ENCODE data around the gene OLA1. TPM values are rescaled to one million over a fixed set of nuclear protein-coding genes. Genes with fewer than 3 reads are reported as not detected.

Gene OLA1
- total and polyA plus RNA-seq, 5 donors: 66.9 to 84.4 (median 73.6) TPM

DNA sequence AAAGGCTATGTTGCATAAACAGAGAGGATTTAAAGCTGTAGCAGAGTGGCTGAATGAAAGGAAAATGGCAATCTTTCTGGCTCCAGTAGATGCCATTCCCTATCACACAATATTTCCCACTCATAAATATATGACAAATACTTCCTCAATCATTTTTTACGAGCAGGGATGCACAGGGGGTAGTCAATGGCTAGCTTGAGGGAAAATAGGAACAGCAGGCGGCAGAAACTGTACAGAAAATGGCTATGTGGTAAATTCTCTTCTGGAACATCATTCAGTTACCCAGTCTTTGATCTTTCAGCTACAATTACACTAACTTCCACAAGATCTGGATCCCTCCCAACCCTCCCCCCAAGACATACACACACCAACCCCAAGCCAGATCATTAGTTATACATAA, 127.2 kb downstream of the OLA1 start:
- intact Hi-C loops (cut with DNase I): no loop called here
- no peaks in the 10 kb centered on the region for H3K27me3 ChIP-seq (ENCODE audit: control insufficient read depth, insufficient read depth)
- H3K27ac ChIP-seq (ENCODE audit: low read length): no peak overlapping the region
- H3K4me1 ChIP-seq (ENCODE audit: control insufficient read depth, insufficient read depth, low read length): no peaks in the 10 kb centered on the region
- no peak for ATAC-seq
- no peak overlapping the region for H3K4me3 ChIP-seq (ENCODE audit: low read length)
- 95% methylated on average over 2 of the region's 2 CpGs for WGBS
- no peak for DNase-seq
- H3K9me3 ChIP-seq (ENCODE audit: control insufficient read depth, low read length): no peaks in the 10 kb centered on the region

DNA sequence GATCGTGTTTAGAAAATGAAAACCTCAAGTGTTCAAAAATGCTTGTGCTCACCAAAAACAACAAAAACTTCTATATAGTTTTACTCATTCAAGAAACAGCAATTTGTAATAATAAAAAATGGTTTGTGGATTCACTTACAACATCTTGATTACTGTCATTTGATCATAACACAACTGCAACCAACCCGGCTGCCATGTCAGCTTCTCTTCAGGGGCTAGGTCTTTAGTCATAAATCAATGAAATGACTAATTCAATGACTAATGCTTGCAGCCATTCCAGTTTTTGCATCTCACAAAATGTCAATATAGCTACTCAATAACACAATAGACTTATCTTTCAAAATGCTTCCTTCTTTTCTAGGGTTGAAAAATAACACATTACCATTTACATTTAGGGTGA, 128.0 kb downstream of the OLA1 start:
- WGBS: 87% methylated on average over 2 of the region's 2 CpGs
- DNase-seq (no peak), ATAC-seq (no peak)
- intact Hi-C loops (cut with DNase I): no loop called here
- Histone ChIP-seq H3K27ac (ENCODE audit: low read length) (no peak overlapping the region), H3K4me1 (ENCODE audit: control insufficient read depth, insufficient read depth, low read length) (no peaks in the 10 kb centered on the region), H3K9me3 (ENCODE audit: control insufficient read depth, low read length) (no peaks in the 10 kb centered on the region), H3K4me3 (ENCODE audit: low read length) (no peak overlapping the region), H3K27me3 (ENCODE audit: control insufficient read depth, insufficient read depth) (no peaks in the 10 kb centered on the region)

DNA sequence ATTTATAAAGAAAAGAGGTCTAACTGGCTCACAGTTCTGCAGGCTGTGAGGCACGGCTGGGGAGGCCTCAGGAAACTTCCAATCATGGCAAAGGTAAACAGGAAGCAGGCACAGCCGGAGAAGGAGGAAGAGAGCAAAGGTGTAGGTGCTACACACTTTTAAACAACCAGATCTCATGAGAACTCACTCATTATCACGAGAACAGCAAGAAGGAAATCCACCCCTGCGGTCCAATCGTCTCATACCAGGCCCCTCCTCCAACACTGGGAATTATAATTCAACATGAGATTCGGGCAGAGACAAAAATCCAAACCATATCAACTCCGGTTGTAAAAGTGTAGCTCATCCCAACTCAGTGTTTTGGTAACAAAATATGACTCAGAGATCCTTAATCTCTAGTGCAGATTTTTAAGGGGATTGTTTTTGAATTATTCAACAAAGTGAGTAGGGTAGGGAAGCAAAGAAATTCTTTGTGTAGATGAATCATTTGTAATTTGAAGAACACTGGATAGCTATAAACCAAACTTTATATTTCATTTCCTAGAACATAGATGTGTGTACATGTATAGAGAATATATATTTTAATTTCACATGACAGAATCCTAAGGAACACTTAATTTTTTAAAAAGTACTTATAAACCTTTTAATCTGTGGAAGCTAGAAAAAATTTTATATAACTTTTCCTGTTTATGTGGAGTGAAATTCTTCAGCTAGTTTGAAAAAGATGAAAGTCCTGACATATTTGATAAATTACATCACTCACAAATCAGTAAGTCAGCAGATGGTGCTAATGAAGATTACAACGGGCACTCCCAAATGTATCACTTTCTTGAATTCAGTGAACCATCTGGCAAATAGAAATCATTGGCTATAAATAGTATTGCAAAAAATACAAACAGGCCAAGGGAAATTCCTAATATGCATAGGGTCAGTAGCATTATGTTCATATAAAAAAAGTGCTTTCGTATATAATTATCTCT, 130.1 kb downstream of the OLA1 start:
- Histone ChIP-seq H3K27ac (ENCODE audit: low read length) (no peak overlapping the region), H3K4me1 (ENCODE audit: control insufficient read depth, insufficient read depth, low read length) (no peaks in the 10 kb centered on the region), H3K4me3 (ENCODE audit: low read length) (no peak overlapping the region), H3K27me3 (ENCODE audit: control insufficient read depth, insufficient read depth) (no peaks in the 10 kb centered on the region), H3K9me3 (ENCODE audit: control insufficient read depth, low read length) (no peaks in the 10 kb centered on the region)
- ATAC-seq (no peak), DNase-seq (no peak)
- WGBS: 68% methylated on average over 9 of the region's 9 CpGs
- intact Hi-C loops (cut with DNase I): no loop called here

DNA sequence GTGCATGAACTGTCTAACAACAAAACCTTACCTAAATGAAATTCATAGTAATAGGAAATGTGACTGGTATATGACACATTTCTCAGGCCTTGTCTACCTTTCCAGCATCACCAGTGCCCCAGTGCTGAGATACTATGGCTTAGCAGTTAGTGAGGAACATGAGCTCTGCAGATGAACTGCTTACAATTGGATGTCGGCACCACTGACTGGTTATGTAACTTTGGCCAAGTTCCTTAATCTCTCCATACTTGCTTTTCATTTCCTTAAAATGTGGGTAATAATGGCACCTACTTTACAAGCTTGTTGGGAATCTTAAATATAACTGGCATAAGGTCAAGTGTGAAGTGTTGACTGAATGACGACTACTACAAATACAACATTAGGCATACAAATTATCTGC, 136.3 kb downstream of the OLA1 start:
- Histone ChIP-seq H3K27ac (ENCODE audit: low read length) (no peak overlapping the region), H3K4me3 (ENCODE audit: low read length) (no peak overlapping the region), H3K9me3 (ENCODE audit: control insufficient read depth, low read length) (no peaks in the 10 kb centered on the region), H3K27me3 (ENCODE audit: control insufficient read depth, insufficient read depth) (no peaks in the 10 kb centered on the region), H3K4me1 (ENCODE audit: control insufficient read depth, insufficient read depth, low read length) (no peaks in the 10 kb centered on the region)
- ATAC-seq (no peak), DNase-seq (no peak)
- 87% methylated on average over 2 of the region's 2 CpGs for WGBS
- intact Hi-C loops (cut with DNase I): no loop called here

DNA sequence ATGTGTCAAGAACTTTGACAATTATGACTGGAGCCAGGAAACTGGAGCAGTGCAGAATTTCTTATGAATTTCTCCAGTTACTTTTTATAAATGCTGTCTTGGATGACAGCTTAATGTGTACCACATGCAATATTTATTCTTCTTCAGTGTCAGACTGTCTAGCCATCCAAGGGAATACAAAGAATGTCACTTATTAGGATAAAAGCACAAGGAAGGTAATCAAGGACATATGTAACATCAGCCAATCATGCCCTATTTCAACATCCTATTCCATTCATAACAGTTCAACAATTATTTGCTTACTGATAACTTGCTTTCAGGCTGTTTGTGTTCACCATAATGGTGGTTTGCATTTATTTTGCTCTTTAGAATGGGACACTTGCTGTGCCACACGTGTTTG, 139.8 kb downstream of the OLA1 start:
- WGBS: 91% methylated on average over 1 of the region's 1 CpG
- intact Hi-C loops (cut with DNase I): no loop called here
- ATAC-seq (no peak), DNase-seq (no peak)
- H3K27ac ChIP-seq (ENCODE audit: low read length): no peak overlapping the region
- H3K4me3 ChIP-seq (ENCODE audit: low read length): no peak overlapping the region
- no peaks in the 10 kb centered on the region for H3K4me1 ChIP-seq (ENCODE audit: control insufficient read depth, insufficient read depth, low read length)
- no peaks in the 10 kb centered on the region for H3K9me3 ChIP-seq (ENCODE audit: control insufficient read depth, low read length)
- no peaks in the 10 kb centered on the region for H3K27me3 ChIP-seq (ENCODE audit: control insufficient read depth, insufficient read depth)

DNA sequence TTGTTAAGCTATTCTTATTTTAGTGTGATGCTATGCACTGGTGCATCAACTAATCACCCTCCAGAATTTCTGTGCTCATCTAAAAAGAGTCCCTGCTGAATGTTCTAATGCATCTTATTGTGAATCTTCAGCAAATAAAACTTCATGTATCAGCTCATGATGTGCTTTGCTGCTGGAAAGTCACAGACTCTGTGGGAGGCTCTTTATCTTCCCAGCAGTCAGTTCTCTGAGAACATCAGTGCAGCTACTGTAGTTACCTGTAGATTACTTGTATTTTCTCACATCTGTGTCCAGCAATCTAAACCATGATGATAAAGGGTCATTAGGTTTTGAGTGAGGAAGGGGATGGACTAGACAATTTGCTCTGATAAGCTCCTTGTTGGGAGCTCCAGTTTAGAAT, 141.6 kb downstream of the OLA1 start:
- DNase-seq: no peak
- Histone ChIP-seq H3K4me3 (ENCODE audit: low read length) (no peak overlapping the region), H3K9me3 (ENCODE audit: control insufficient read depth, low read length) (no peaks in the 10 kb centered on the region), H3K27ac (ENCODE audit: low read length) (no peak overlapping the region), H3K27me3 (ENCODE audit: control insufficient read depth, insufficient read depth) (no peaks in the 10 kb centered on the region), H3K4me1 (ENCODE audit: control insufficient read depth, insufficient read depth, low read length) (no peaks in the 10 kb centered on the region)
- intact Hi-C loops (cut with DNase I): no loop called here
- no peak for ATAC-seq

DNA sequence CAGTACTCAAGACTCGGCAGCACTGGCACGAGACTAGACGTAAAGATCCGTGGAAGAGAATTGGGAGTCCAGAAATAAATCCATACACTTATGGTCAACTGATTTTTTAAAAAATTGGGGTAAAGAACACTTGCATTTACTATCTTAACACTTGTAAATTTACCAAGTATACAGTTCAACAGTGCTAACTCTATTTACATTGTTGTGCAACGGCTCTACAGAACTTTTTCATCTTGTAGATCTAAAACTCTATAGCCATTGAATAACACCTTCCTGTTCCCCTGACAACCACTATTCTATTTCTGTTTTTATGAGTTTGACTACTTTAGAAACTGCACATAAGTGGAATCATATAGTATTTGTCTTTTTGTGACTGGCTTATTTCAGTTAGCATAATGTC, 153.8 kb downstream of the OLA1 start:
- no peak for DNase-seq
- intact Hi-C loops (cut with DNase I): no loop called here
- Histone ChIP-seq H3K4me1 (ENCODE audit: control insufficient read depth, insufficient read depth, low read length) (no peaks in the 10 kb centered on the region), H3K9me3 (ENCODE audit: control insufficient read depth, low read length) (no peaks in the 10 kb centered on the region), H3K27me3 (ENCODE audit: control insufficient read depth, insufficient read depth) (no peaks in the 10 kb centered on the region), H3K27ac (ENCODE audit: low read length) (no peak overlapping the region), H3K4me3 (ENCODE audit: low read length) (no peak overlapping the region)
- WGBS: 99% methylated on average over 5 of the region's 5 CpGs
- ATAC-seq: no peak

DNA sequence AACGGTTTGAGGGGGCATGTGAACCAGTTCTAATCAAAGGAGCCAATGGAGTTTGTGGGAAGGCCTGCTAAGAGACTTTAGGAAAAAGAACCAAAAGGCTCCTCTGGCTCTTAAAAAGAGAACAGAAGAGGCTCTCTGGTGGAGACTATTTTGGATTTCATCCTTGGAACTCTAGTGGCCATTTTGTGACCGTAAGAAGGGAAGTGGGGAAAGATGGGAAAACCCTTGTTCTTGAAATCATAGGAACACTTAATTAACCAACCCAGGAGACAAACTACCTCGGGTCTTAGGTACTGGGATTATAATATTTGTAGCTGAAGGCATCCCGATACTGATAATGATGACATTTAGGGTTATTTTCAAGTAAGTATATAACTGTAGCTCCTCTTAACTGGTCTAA, 157.9 kb downstream of the OLA1 start:
- Histone ChIP-seq H3K9me3 (ENCODE audit: control insufficient read depth, low read length) (no peaks in the 10 kb centered on the region), H3K27me3 (ENCODE audit: control insufficient read depth, insufficient read depth) (no peaks in the 10 kb centered on the region), H3K27ac (ENCODE audit: low read length) (no peak overlapping the region), H3K4me3 (ENCODE audit: low read length) (no peak overlapping the region), H3K4me1 (ENCODE audit: control insufficient read depth, insufficient read depth, low read length) (no peaks in the 10 kb centered on the region)
- intact Hi-C loops (cut with DNase I): no loop called here
- ATAC-seq (no peak), DNase-seq (no peak)
- WGBS: 96% methylated on average over 4 of the region's 4 CpGs

DNA sequence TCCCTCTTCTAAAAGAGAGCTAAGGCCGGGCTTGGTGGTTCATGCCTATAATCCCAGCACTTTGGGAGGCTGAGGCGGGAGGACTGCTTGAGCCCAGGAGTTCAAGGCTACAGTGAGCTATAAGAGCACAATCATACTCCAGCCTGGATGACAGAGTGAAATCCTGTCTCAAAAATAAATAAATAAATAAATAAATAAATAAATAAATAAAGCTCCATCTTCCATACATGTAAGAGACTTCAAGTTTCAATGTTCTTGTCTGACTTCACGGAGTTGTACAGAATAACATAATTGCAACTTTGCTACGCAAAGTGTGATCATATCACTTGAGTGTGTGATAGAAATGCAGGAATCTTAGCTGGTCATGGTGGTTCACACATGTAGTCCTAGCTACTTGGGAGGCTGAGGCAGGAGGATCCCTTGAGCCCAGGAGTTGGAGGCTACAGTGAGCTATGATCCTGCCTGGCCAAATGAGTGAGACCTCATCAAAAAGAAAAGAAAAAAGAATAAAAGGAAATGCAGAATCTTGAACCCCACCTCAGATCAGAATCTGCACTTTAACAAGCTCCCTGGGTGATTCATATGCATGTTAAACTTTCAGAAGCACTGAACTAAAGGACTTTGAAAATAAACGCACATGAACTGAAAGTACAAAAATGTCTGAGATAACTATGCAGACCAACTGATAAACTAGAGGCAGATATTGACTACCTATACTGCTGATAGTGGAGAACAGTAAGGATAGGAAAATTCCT, 159.4 kb downstream of the OLA1 start:
- 96% methylated on average over 5 of the region's 5 CpGs for WGBS
- no peaks in the 10 kb centered on the region for H3K27me3 ChIP-seq (ENCODE audit: control insufficient read depth, insufficient read depth)
- no peaks in the 10 kb centered on the region for H3K9me3 ChIP-seq (ENCODE audit: control insufficient read depth, low read length)
- H3K4me1 ChIP-seq (ENCODE audit: control insufficient read depth, insufficient read depth, low read length): no peaks in the 10 kb centered on the region
- ATAC-seq (no peak), DNase-seq (no peak)
- intact Hi-C loops (cut with DNase I): no loop called here
- no peak overlapping the region for H3K27ac ChIP-seq (ENCODE audit: low read length)
- no peak overlapping the region for H3K4me3 ChIP-seq (ENCODE audit: low read length)

DNA sequence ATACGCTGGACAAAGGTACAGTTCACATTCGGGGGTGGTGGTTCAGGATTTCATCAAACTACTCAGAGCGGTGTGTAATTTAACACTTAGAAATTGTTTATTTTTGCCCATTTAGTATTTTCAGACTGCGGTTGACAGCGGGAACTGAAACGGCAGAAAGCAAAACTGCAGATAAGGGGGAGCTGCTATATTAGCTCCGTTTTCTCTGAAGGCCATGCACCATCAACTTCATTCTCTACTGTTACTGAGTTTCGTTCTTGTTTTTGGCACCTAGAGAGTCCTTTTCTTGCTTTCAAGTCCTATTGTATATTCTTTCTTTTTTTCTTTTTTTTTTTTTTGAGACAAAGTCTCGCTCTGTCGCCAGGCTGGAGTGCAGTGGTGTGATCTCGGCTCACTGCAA, 161.6 kb downstream of the OLA1 start:
- no peak for DNase-seq
- Histone ChIP-seq H3K27ac (ENCODE audit: low read length) (no peak overlapping the region), H3K4me3 (ENCODE audit: low read length) (no peak overlapping the region), H3K9me3 (ENCODE audit: control insufficient read depth, low read length) (no peaks in the 10 kb centered on the region), H3K4me1 (ENCODE audit: control insufficient read depth, insufficient read depth, low read length) (no peaks in the 10 kb centered on the region), H3K27me3 (ENCODE audit: control insufficient read depth, insufficient read depth) (no peaks in the 10 kb centered on the region)
- intact Hi-C loops (cut with DNase I): no loop called here
- ATAC-seq: no peak
- WGBS: 97% methylated on average over 11 of the region's 11 CpGs

DNA sequence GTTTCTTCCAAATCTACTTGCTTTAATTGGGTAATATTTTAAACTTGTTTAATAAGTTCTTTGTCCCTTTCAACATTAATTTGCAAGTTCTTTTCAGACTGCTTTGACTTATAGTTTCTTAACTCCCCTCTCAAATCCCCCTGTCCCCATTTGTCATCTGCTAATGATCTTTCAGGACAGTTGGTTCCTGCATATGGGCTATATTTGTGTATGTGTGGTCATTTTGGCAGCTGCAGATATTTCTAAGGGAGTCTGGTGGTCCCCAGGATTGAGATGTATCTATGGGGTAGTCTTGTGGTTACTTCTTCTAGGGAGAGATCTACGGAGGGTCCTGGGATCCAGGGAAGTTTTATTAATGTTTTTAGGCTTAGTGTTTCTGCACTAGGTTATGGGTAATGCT, 162.6 kb downstream of the OLA1 start:
- intact Hi-C loops (cut with DNase I): no loop called here
- 97% methylated on average over 1 of the region's 1 CpG for WGBS

More for the DNA sequence above, 162.6 kb downstream of the OLA1 start:
- H3K4me3 ChIP-seq (ENCODE audit: low read length): no peak overlapping the region
- ATAC-seq: no peak
- no peak for DNase-seq
- H3K4me1 ChIP-seq (ENCODE audit: control insufficient read depth, insufficient read depth, low read length): no peaks in the 10 kb centered on the region
- no peaks in the 10 kb centered on the region for H3K9me3 ChIP-seq (ENCODE audit: control insufficient read depth, low read length)
- H3K27me3 ChIP-seq (ENCODE audit: control insufficient read depth, insufficient read depth): no peaks in the 10 kb centered on the region
- no peak overlapping the region for H3K27ac ChIP-seq (ENCODE audit: low read length)

Data from right cardiac atrium (tissue), 5 donors.